8988T (cell line): ENCODE measurements around the gene HOXA6.

Experiments used
- DNase-seq: peaks from one replicate; pipeline ENCODE4 v3.0.0; 2011

Gene HOXA6

GRCh38 chr7:27107391-27108381 lies 39.9 kb downstream of the HOXA6 start:
- no peak for DNase-seq

- DNase-seq, result no peak
Observed at GRCh38 chr7:27106901-27107240, 40.7 kb downstream of the HOXA6 start.

GRCh38 chr7:27106181-27106900 lies 41.2 kb downstream of the HOXA6 start:
- no peak for DNase-seq

GRCh38 chr7:27105301-27106031 lies 42.1 kb downstream of the HOXA6 start:
- no peak for DNase-seq

- no peak for DNase-seq
Observed at GRCh38 chr7:27104341-27105058, 43.1 kb downstream of the HOXA6 start.

- DNase-seq, result no peak
Observed at GRCh38 chr7:27103489-27104226, 43.9 kb downstream of the HOXA6 start.

GRCh38 chr7:27102581-27103442 lies 44.8 kb downstream of the HOXA6 start, which contains the start of gene HOXA2:
Gene HOXA2, minus strand, starts transcription at chr7:27102683. Its CDS starts 183 bp downstream, at chr7:27102500.
- no peak for DNase-seq

GRCh38 chr7:27101957-27102580 lies 45.5 kb downstream of the HOXA6 start:
- DNase-seq, result no peak

GRCh38 chr7:27101171-27101956 lies 46.2 kb downstream of the HOXA6 start:
- DNase-seq, result no peak

- no peak for DNase-seq
Observed at GRCh38 chr7:27100694-27101170, 46.8 kb downstream of the HOXA6 start.

- no peak for DNase-seq
Observed at GRCh38 chr7:27099453-27100370, 47.9 kb downstream of the HOXA6 start.

GRCh38 chr7:27098578-27099451 lies 48.8 kb downstream of the HOXA6 start:
- DNase-seq, result no peak

GRCh38 chr7:27097686-27098577 lies 49.6 kb downstream of the HOXA6 start:
- DNase-seq, result no peak

- DNase-seq, result no peak
Observed at GRCh38 chr7:27096768-27097514, 50.6 kb downstream of the HOXA6 start.
